GM23338 (cell line): ENCODE data around the gene FETUB. TPM values are rescaled to one million over a fixed set of nuclear protein-coding genes. Genes with fewer than 3 reads are reported as not detected.

ENCODE experiments used
- ATAC-seq: fragments of 200-7000 bp; cut with Tn5 transposase; 3 replicates; pipeline ENCODE4 v1.9.1; 2020
- DNase-seq: peaks from one replicate; pipeline ENCODE4 v3.0.0-alpha.2; 2015; ENCODE audit warnings: low spot score
- H2AFZ ChIP-seq: fragments of 200-600 bp; sonication (generic); 2 replicates; pipeline ENCODE4 v1.8.0; 2016; ENCODE audit warnings: antibody characterized with exemption, mild to moderate bottlenecking, moderate library complexity
- H3F3A ChIP-seq: fragments of 200-600 bp; sonication (generic); replicated peaks from 2 replicates; pipeline ENCODE4 v1.8.0; 2017; ENCODE audit warnings: antibody characterized with exemption, mixed run types, low read depth
- H3K27ac ChIP-seq: fragments of 200-600 bp; sonication (generic); 2 replicates; pipeline ENCODE4 v1.6.1; 2016; ENCODE audit warnings: low read depth
- H3K27me3 ChIP-seq: fragments of 200-600 bp; sonication (generic); 2 replicates; pipeline ENCODE4 v1.8.0; 2016; ENCODE audit warnings: mild to moderate bottlenecking, mixed run types, moderate library complexity; ENCODE audit not compliant: insufficient read depth
- H3K36me3 ChIP-seq: fragments of 200-600 bp; sonication (generic); 2 replicates; pipeline ENCODE4 v1.8.0; 2016; ENCODE audit warnings: mild to moderate bottlenecking; ENCODE audit not compliant: insufficient read depth
- H3K4me1 ChIP-seq: fragments of 200-600 bp; sonication (generic); 2 replicates; pipeline ENCODE4 v1.8.0; 2016; ENCODE audit warnings: mild to moderate bottlenecking, moderate library complexity; ENCODE audit not compliant: insufficient read depth
- H3K4me2 ChIP-seq: fragments of 200-600 bp; sonication (generic); 2 replicates; pipeline ENCODE4 v1.7.1; 2017; ENCODE audit warnings: mixed run types
- H3K4me3 ChIP-seq: fragments of 200-600 bp; sonication (generic); 2 replicates; pipeline ENCODE4 v1.6.1; 2016; ENCODE audit warnings: mixed run types
- H3K79me2 ChIP-seq: fragments of 200-600 bp; sonication (generic); replicated peaks from 2 replicates; pipeline ENCODE4 v1.8.0; 2017; ENCODE audit warnings: mild to moderate bottlenecking; ENCODE audit not compliant: insufficient read depth
- H3K9me2 ChIP-seq: fragments of 200-600 bp; sonication (generic); 2 replicates; pipeline ENCODE4 v1.8.0; 2017; ENCODE audit not compliant: insufficient read depth
- H4K20me1 ChIP-seq: fragments of 200-600 bp; sonication (generic); replicated peaks from 2 replicates; pipeline ENCODE4 v1.8.0; 2017; ENCODE audit warnings: mild to moderate bottlenecking; ENCODE audit not compliant: insufficient read depth
- H3K27ac Mint-ChIP-seq: 2 replicates; pipeline ENCODE4 v1.8.0; 2020; ENCODE audit warnings: inconsistent platforms, mild to moderate bottlenecking, moderate library complexity, mixed read lengths
- H3K27me3 Mint-ChIP-seq: 3 replicates; pipeline ENCODE4 v1.8.0; 2022; ENCODE audit warnings: low read depth, mild to moderate bottlenecking, moderate library complexity, mixed read lengths, inconsistent platforms; ENCODE audit not compliant: insufficient read depth, poor library complexity
- H3K36me3 Mint-ChIP-seq: 3 replicates; pipeline ENCODE4 v1.8.0; 2021; ENCODE audit warnings: low read depth, mild to moderate bottlenecking, inconsistent platforms, moderate library complexity, mixed read lengths
- H3K4me1 Mint-ChIP-seq: 3 replicates; pipeline ENCODE4 v1.8.0; 2020; ENCODE audit warnings: mild to moderate bottlenecking, inconsistent platforms, mixed read lengths
- H3K4me3 Mint-ChIP-seq: 3 replicates; pipeline ENCODE4 v1.8.0; 2021; ENCODE audit warnings: moderate library complexity, mild to moderate bottlenecking, inconsistent platforms, mixed read lengths
- H3K9me3 Mint-ChIP-seq: 3 replicates; pipeline ENCODE4 v1.8.0; 2020; ENCODE audit warnings: moderate library complexity, mild to moderate bottlenecking, inconsistent platforms, mixed read lengths
- CREB1 ChIP-seq: fragments of 250-450 bp; sonication (Bioruptor Pico); IDR thresholded peaks from 2 replicates; pipeline ENCODE4 v1.5.0; 2020; ENCODE audit warnings: low read depth, mild to moderate bottlenecking, moderate library complexity
- CTCF ChIP-seq, 2 experiments: fragments of 200-600 bp in 1 of 2; sonication (generic) in 1 of 2; conservative IDR thresholded peaks; 2 replicates each; pipeline versions ENCODE4 v1.5.1 to v1.6.1; 2016 to 2017; ENCODE audit warnings: antibody characterized with exemption in 2 of 2, low read depth in 2 of 2, mild to moderate bottlenecking in 2 of 2, moderate library complexity in 1 of 2
- ETS1 ChIP-seq: IDR thresholded peaks from 2 replicates; pipeline ENCODE4 v1.6.1; 2016; ENCODE audit warnings: antibody characterized with exemption
- EZH2 ChIP-seq: fragments of 200-600 bp; sonication (generic); IDR thresholded peaks from one replicate; pipeline ENCODE4 v1.8.0; 2017; ENCODE audit warnings: antibody characterized with exemption, mild to moderate bottlenecking, low read depth; ENCODE audit not compliant: unreplicated experiment
- EZH2phosphoT487 ChIP-seq: fragments of 200-600 bp; sonication (generic); IDR thresholded peaks from one replicate; pipeline ENCODE4 v1.8.1; 2018; ENCODE audit warnings: antibody characterized with exemption; ENCODE audit not compliant: unreplicated experiment
- JUNB ChIP-seq: IDR thresholded peaks from one replicate; pipeline ENCODE4 v1.6.1; 2016; ENCODE audit warnings: antibody characterized with exemption; ENCODE audit not compliant: unreplicated experiment
- NANOG ChIP-seq: IDR thresholded peaks from 2 replicates; pipeline ENCODE4 v1.6.1; 2016; ENCODE audit warnings: antibody characterized with exemption, borderline replicate concordance
- POLR2AphosphoS5 ChIP-seq: IDR thresholded peaks from 2 replicates; pipeline ENCODE4 v1.6.1; 2016; ENCODE audit warnings: antibody characterized with exemption, low read depth
- REST ChIP-seq: IDR thresholded peaks from one replicate; pipeline ENCODE4 v1.6.1; 2018; ENCODE audit warnings: antibody characterized with exemption; ENCODE audit not compliant: unreplicated experiment
- STAT1 ChIP-seq: IDR thresholded peaks from one replicate; pipeline ENCODE4 v1.6.1; 2016; ENCODE audit warnings: antibody characterized with exemption; ENCODE audit not compliant: unreplicated experiment
- ZNF114 ChIP-seq: fragments of 250-450 bp; sonication (Bioruptor Pico); IDR thresholded peaks from 2 replicates; pipeline ENCODE4 v1.5.0; 2020; ENCODE audit warnings: mild to moderate bottlenecking, moderate library complexity
- ZNF331 ChIP-seq: fragments of 250-450 bp; sonication (Bioruptor Pico); IDR thresholded peaks from 2 replicates; pipeline ENCODE4 v1.5.0; 2020; ENCODE audit warnings: low read depth, mild to moderate bottlenecking, moderate library complexity
- ZNF462 ChIP-seq: fragments of 250-450 bp; sonication (Bioruptor Pico); IDR thresholded peaks from 2 replicates; pipeline ENCODE4 v1.5.0; 2020; ENCODE audit warnings: mild to moderate bottlenecking, moderate library complexity
- polyA plus RNA-seq: library from polyadenylated mRNA; unstranded; fragments of >200 nt; fragmentation: Nextera tagmentation; extraction: Ambion mirVana; gene quantifications from 2 replicates; pipeline ENCODE4 v1.2.1, GENCODE V29; 2016
- total RNA-seq: library from RNA; depleted of rRNA; stranded (reverse); fragments of >200 nt; shearing (Covaris generic); gene quantifications from 2 replicates; pipeline ENCODE4 v1.2.3, GENCODE V29; 2014

Gene FETUB
- total and polyA plus RNA-seq, 2 experiments from 2014 or later: 0.26 TPM; not detected in 1

- Mint-ChIP-seq H3K36me3 (no peaks in the 10 kb centered on the region), H3K9me3 (no peaks in the 10 kb centered on the region; the same call in 2 of the 3 replicates), H3K27ac (0 out of 2 replicates have a peak overlapping the region, but pooled peaks have one; percentile 26), H3K4me3 (no peak overlapping the region), H3K27me3 (peaks cover 5% of the 10 kb centered on the region), H3K4me1 (peaks cover 21% of the 10 kb centered on the region)
- ATAC-seq (no peak), DNase-seq (no peak)
- H3K9me2 ChIP-seq: peaks cover 22% of the 10 kb centered on the region
- H3K4me2 ChIP-seq: no peak overlapping the region
- no peaks in the 10 kb centered on the region for H3F3A ChIP-seq
- peaks cover 21% of the 10 kb centered on the region for H3K4me1 ChIP-seq
- no peaks in the 10 kb centered on the region for H3K27me3 ChIP-seq
- H2AFZ ChIP-seq: peak overlapping the region; percentile 67; the same call in 1 of the 2 replicates
- no peak overlapping the region for H3K27ac ChIP-seq
- H3K79me2 ChIP-seq: no peaks in the 10 kb centered on the region
- TF ChIP-seq JUNB (no peak), CREB1 (no peak), ZNF462 (CRISPR knock-in tag) (no peak), NANOG (no peak), POLR2AphosphoS5 (no peak), EZH2phosphoT487 (no peak), ZNF331 (CRISPR knock-in tag) (no peak), ETS1 (no peak), STAT1 (no peak), CTCF (conservative IDR thresholded peaks at IDR 0.05; ENCODE audit: low read depth in 2 of 2) (no peak), ZNF114 (no peak), EZH2 (no peak), REST (no peak)
- H3K4me3 ChIP-seq: no peak overlapping the region
- H3K36me3 ChIP-seq: no peaks in the 10 kb centered on the region; the same call in 1 of the 2 replicates
- H4K20me1 ChIP-seq: no peaks in the 10 kb centered on the region
Observed at GRCh38 chr3:186669378-186670084, 29.3 kb downstream of the FETUB start.
